A549 (cell line): ENCODE measurements around the gene SCAMP1.

Source experiments
- BHLHE40 ChIP-seq: IDR thresholded peaks from 2 replicates; pipeline ENCODE4 v1.6.1; 2012; ENCODE audit warnings: low read depth, low read length, inconsistent platforms
- HOXB5 ChIP-seq: fragments of 250-450 bp; sonication (Bioruptor Pico); IDR thresholded peaks from 2 replicates; pipeline ENCODE4 v1.5.0; 2020; ENCODE audit warnings: mild to moderate bottlenecking, moderate library complexity
- MAFK ChIP-seq: fragments of 450-650 bp; IDR thresholded peaks from 2 replicates; pipeline ENCODE4 v1.6.1; 2014; ENCODE audit not compliant: partially characterized antibody
- POLR2AphosphoS2 ChIP-seq: conservative IDR thresholded peaks from 2 replicates; pipeline ENCODE4 v1.6.1; 2012; ENCODE audit warnings: low read length, improper control_type of control experiment, inconsistent platforms
- REST ChIP-seq: fragments of 200-600 bp; sonication (generic); IDR thresholded peaks from 2 replicates; pipeline ENCODE4 v1.6.1; 2016; ENCODE audit warnings: antibody characterized with exemption, mild to moderate bottlenecking, moderate library complexity
- TF ChIP-seq, protein P1 (sequence below): fragments of >200 bp; sonication (Bioruptor Twin); formaldehyde crosslinking; IDR thresholded peaks from 3 replicates; pipeline ENCODE4 v1.5.1; 2016
- TF ChIP-seq, protein P2 (sequence below): fragments of >200 bp; sonication (Bioruptor Twin); formaldehyde crosslinking; IDR thresholded peaks from 3 replicates; pipeline ENCODE4 v1.6.1; 2016
- TF ChIP-seq, protein P3 (sequence below): IDR thresholded peaks from 2 replicates; pipeline ENCODE4 v1.6.1; 2012

DNA sequence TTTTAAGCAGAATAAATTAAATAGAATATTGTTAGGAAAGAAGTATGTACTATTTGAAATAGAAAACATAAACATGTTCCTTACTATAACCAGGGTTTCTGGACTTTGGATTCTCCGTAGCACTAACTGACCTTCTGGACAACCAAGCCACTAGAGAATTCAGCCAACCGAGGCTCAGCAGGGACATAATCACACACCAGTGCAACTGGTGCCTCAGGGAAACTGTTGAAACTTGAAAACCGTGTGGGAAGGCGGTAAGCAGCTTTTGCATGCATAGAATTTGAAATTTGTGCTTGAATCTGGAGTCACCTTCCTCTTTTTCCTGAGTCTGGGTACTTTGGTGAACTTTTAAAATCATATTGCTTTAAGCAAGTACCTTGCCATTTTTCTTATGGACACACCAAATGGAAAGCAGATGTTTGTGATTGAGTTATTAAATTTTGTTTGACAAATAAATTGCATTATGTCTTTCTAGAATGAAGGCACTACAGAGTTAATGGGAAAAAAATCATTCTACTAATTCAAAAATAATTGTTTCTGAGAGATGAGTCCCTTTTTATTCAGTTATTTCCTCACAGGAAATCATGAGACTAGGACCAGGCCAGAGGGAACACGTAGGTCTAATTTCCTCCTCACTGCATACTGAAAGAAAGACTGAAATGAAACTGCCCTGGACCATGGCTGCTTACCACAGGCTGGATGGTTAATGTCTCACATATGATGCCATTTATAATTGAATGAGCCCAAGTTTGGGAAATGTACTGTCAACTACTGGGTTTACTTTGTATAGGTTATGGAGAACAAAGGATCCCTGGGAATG is 20.6 kb upstream of the SCAMP1 start:
- TF ChIP-seq, protein P1, sequence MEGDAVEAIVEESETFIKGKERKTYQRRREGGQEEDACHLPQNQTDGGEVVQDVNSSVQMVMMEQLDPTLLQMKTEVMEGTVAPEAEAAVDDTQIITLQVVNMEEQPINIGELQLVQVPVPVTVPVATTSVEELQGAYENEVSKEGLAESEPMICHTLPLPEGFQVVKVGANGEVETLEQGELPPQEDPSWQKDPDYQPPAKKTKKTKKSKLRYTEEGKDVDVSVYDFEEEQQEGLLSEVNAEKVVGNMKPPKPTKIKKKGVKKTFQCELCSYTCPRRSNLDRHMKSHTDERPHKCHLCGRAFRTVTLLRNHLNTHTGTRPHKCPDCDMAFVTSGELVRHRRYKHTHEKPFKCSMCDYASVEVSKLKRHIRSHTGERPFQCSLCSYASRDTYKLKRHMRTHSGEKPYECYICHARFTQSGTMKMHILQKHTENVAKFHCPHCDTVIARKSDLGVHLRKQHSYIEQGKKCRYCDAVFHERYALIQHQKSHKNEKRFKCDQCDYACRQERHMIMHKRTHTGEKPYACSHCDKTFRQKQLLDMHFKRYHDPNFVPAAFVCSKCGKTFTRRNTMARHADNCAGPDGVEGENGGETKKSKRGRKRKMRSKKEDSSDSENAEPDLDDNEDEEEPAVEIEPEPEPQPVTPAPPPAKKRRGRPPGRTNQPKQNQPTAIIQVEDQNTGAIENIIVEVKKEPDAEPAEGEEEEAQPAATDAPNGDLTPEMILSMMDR: no peak
- TF ChIP-seq BHLHE40 (no peak), POLR2AphosphoS2 (no peak), HOXB5 (CRISPR knock-in tag) (no peak), MAFK (no peak), REST (no peak)
- TF ChIP-seq, protein P2, sequence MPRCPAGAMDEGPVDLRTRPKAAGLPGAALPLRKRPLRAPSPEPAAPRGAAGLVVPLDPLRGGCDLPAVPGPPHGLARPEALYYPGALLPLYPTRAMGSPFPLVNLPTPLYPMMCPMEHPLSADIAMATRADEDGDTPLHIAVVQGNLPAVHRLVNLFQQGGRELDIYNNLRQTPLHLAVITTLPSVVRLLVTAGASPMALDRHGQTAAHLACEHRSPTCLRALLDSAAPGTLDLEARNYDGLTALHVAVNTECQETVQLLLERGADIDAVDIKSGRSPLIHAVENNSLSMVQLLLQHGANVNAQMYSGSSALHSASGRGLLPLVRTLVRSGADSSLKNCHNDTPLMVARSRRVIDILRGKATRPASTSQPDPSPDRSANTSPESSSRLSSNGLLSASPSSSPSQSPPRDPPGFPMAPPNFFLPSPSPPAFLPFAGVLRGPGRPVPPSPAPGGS: no peak
- TF ChIP-seq, protein P3, sequence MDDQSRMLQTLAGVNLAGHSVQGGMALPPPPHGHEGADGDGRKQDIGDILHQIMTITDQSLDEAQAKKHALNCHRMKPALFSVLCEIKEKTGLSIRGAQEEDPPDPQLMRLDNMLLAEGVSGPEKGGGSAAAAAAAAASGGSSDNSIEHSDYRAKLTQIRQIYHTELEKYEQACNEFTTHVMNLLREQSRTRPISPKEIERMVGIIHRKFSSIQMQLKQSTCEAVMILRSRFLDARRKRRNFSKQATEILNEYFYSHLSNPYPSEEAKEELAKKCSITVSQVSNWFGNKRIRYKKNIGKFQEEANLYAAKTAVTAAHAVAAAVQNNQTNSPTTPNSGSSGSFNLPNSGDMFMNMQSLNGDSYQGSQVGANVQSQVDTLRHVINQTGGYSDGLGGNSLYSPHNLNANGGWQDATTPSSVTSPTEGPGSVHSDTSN: no peak
